HepG2 (cell line): ENCODE data around the gene ITIH3. TPM values are rescaled to one million over a fixed set of nuclear protein-coding genes. Genes with fewer than 3 reads are reported as not detected.

Source experiments
- FOXA1 ChIP-seq, 2 experiments: fragments of 450-650 bp in 1 of 2; sonication (generic) in 1 of 2; formaldehyde crosslinking in 1 of 2; IDR thresholded peaks; 2 replicates each; pipeline versions ENCODE4 v1.4.0 to v1.6.1; 2016 to 2020; ENCODE audit warnings: missing genetic modification reagents in 1 of 2
- HIC2 ChIP-seq: sonication (generic); formaldehyde crosslinking; IDR thresholded peaks from 2 replicates; pipeline ENCODE4 v1.9.0; 2022; ENCODE audit warnings: low read depth, missing genetic modification reagents
- HNRNPLL ChIP-seq: fragments of 200-400 bp; formaldehyde crosslinking; IDR thresholded peaks from 2 replicates; pipeline ENCODE4 v1.6.1; 2017; ENCODE audit warnings: mild to moderate bottlenecking, low read depth, low read length; ENCODE audit not compliant: poor library complexity, severe bottlenecking
- ISL2 ChIP-seq: sonication (generic); formaldehyde crosslinking; IDR thresholded peaks from 2 replicates; pipeline ENCODE4 v1.5.0; 2020; ENCODE audit warnings: missing genetic modification reagents
- KIAA2018 ChIP-seq: sonication (generic); formaldehyde crosslinking; IDR thresholded peaks from 2 replicates; pipeline ENCODE4 v1.5.0; 2020; ENCODE audit warnings: mild to moderate bottlenecking, missing genetic modification reagents, borderline replicate concordance
- RARA ChIP-seq: IDR thresholded peaks from 2 replicates; pipeline ENCODE4 v1.6.1; 2016; ENCODE audit warnings: missing genetic modification reagents, missing compliant biosample characterization
- SNRNP70 ChIP-seq: fragments of 200-400 bp; formaldehyde crosslinking; IDR thresholded peaks from 2 replicates; pipeline ENCODE4 v1.6.1; 2017; ENCODE audit warnings: mild to moderate bottlenecking, low read depth, low read length, moderate library complexity
- WIZ ChIP-seq: sonication (generic); formaldehyde crosslinking; IDR thresholded peaks from 2 replicates; pipeline ENCODE4 v1.5.1; 2020; ENCODE audit warnings: mild to moderate bottlenecking, missing genetic modification reagents
- ZNF484 ChIP-seq: sonication (generic); formaldehyde crosslinking; IDR thresholded peaks from 2 replicates; pipeline ENCODE4 v1.5.1; 2020; ENCODE audit warnings: mild to moderate bottlenecking, low read depth, missing genetic modification reagents, borderline replicate concordance
- polyA plus RNA-seq, 8 experiments: library from polyadenylated mRNA; depleted of rRNA in 3 of 8; stranded (reverse) in 7 of 8; unstranded in 1 of 8; fragments of >200 nt; fragmentation: Illumina TruSeq in 4 of 8; extraction: Trizol in 4 of 8; gene quantifications; 2 replicates each; pipeline versions ENCODE4 v1.2.1 to v1.2.3, GENCODE V29; 2011 to 2016; ENCODE audit warnings: low read depth in 4 of 8, missing spikeins in 1 of 8, mixed read lengths in 1 of 8; ENCODE audit not compliant: insufficient read depth in 1 of 8
- total RNA-seq, 5 experiments: library from RNA; depleted of rRNA; stranded (reverse); fragments of >200 nt; fragmentation: Illumina TruSeq; extraction: Trizol; gene quantifications; 2 replicates each; pipeline ENCODE4 v1.2.3, GENCODE V29; 2016; ENCODE audit warnings: low read depth in 1 of 5

The ITIH3 gene
- total and polyA plus RNA-seq, 2 of the 13 experiments (the other 11 are each of a cell fraction or from before 2014, with no cell fraction given) = 105 to 632 TPM

GRCh38 chr3:52770496-52771333 is 23.9 kb upstream of the ITIH3 start, which contains the start of gene NEK4 (continued):
- TF ChIP-seq RARA (CRISPR knock-in tag) (peak; percentile 14; the same call in 1 of the 2 replicates), SNRNP70 (no peak), HNRNPLL (peak; percentile 89), KIAA2018 (CRISPR knock-in tag) (no peak), FOXA1 (IDR thresholded peaks at IDR 0.05) (no peak), FOXA1 (CRISPR knock-in tag; IDR thresholded peaks at IDR 0.05) (no peak), ZNF484 (no peak), HIC2 (peak; percentile 60; the same call in 1 of the 2 replicates), WIZ (CRISPR knock-in tag) (no peak), ISL2 (CRISPR knock-in tag) (peak; percentile 58; the same call in 1 of the 2 replicates)
